Amniotic stem cell (primary cell): ENCODE results near the gene PADI3.
"Not testable (repeated sequence)": the region's sequence is repeated elsewhere in the genome, so short reads cannot be mapped to it uniquely, and the experiment has no call there.

Experiments
- DNase-seq: peaks from one replicate; lab custom pipeline; 2025; lab: John Stamatoyannopoulos, UW

PADI3 gene

GRCh38 chr1:17305576-17306095, 56.7 kb downstream of the PADI3 start:
- DNase-seq: no peak

GRCh38 chr1:17306407-17306806, 57.5 kb downstream of the PADI3 start:
- DNase-seq: no peak

- no peak for DNase-seq
Observed at GRCh38 chr1:17306921-17307320, 58.0 kb downstream of the PADI3 start.

GRCh38 chr1:17307329-17307728, 58.4 kb downstream of the PADI3 start:
- DNase-seq: no peak

- DNase-seq: no peak
Observed at GRCh38 chr1:17307946-17308345, 59.0 kb downstream of the PADI3 start, which contains the start of gene PADI4. PADI4 (plus strand) TSS chr1:17308197; CDS start chr1:17308223, 26 bp downstream.

GRCh38 chr1:17308593-17308992, 59.7 kb downstream of the PADI3 start:
- no peak for DNase-seq

GRCh38 chr1:17309426-17310067, 60.6 kb downstream of the PADI3 start:
- no peak for DNase-seq

GRCh38 chr1:17310068-17310640, 61.3 kb downstream of the PADI3 start:
- no peak for DNase-seq

- DNase-seq: no peak
Observed at GRCh38 chr1:17313530-17314309, 64.8 kb downstream of the PADI3 start.

GRCh38 chr1:17314491-17314971, 65.6 kb downstream of the PADI3 start:
- no peak for DNase-seq

- no peak for DNase-seq
Observed at GRCh38 chr1:17315542-17316130, 66.7 kb downstream of the PADI3 start.

GRCh38 chr1:17316704-17317103, 67.8 kb downstream of the PADI3 start:
- no peak for DNase-seq

GRCh38 chr1:17318262-17318661, 69.4 kb downstream of the PADI3 start:
- DNase-seq: no peak

GRCh38 chr1:17319561-17320350, 70.9 kb downstream of the PADI3 start:
- DNase-seq: no peak

GRCh38 chr1:17321857-17322390, 73.0 kb downstream of the PADI3 start:
- not testable (repeated sequence) for DNase-seq

- no peak for DNase-seq
Observed at GRCh38 chr1:17328855-17329254, 80.0 kb downstream of the PADI3 start.

GRCh38 chr1:17329610-17330009, 80.7 kb downstream of the PADI3 start:
- no peak for DNase-seq

- no peak for DNase-seq
Observed at GRCh38 chr1:17330856-17331255, 82.0 kb downstream of the PADI3 start.

GRCh38 chr1:17333081-17333480, 84.2 kb downstream of the PADI3 start:
- no peak for DNase-seq
